T-helper 1 cell treated with Interleukin-12 subunit alpha and Interleukin-12 subunit beta and Interleukin-4 antibody, amounts not matched to agents 30 μg/mL and 1 μg/mL, for 36 hours (primary cell): Measurements from ENCODE around the gene PTGFRN.

Experiments
- H3K27ac Mint-ChIP-seq: one replicate; pipeline ENCODE4 v1.8.0; 2021; ENCODE audit warnings: mild to moderate bottlenecking, mixed read lengths
- H3K27me3 Mint-ChIP-seq: one replicate; pipeline ENCODE4 v1.8.0; 2021; ENCODE audit warnings: low read depth, mixed read lengths
- H3K36me3 Mint-ChIP-seq: one replicate; pipeline ENCODE4 v1.8.0; 2021; ENCODE audit warnings: low read depth, mixed read lengths
- H3K4me1 Mint-ChIP-seq: one replicate; pipeline ENCODE4 v1.8.0; 2021; ENCODE audit warnings: low read depth, mixed read lengths
- H3K4me3 Mint-ChIP-seq: one replicate; pipeline ENCODE4 v1.8.0; 2021; ENCODE audit warnings: mild to moderate bottlenecking, moderate library complexity, mixed read lengths
- H3K9me3 Mint-ChIP-seq: one replicate; pipeline ENCODE4 v1.8.0; 2021; ENCODE audit warnings: mixed read lengths

The PTGFRN gene

GRCh38 chr1:117013309-117013858 lies 103.7 kb downstream of the PTGFRN start:
- Mint-ChIP-seq H3K4me3 (no peak overlapping the region), H3K27ac (no peak overlapping the region), H3K27me3 (no peaks in the 10 kb centered on the region), H3K4me1 (peaks cover 22% of the 10 kb centered on the region), H3K36me3 (peaks cover 2% of the 10 kb centered on the region), H3K9me3 (no peaks in the 10 kb centered on the region)

DNA sequence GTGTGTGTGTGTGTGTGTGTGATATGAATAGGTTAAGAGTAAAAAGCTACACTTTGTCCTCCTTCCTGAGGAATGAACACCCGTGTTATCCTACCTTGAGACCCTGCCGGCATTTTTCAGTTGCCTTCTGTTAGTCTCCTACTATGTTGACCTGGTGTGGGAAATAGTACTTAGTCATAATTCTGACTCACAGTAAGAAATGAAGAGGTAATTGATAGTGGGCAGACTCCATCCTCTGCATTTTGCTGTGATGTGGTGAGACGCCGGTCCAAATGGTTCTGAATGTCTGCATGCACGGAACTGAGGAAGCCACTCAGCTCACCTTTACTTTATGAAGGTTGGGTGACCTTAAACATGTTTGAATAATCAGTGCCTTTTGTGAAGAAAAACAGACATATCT lies 104.5 kb downstream of the PTGFRN start:
- Mint-ChIP-seq H3K27ac (no peak overlapping the region), H3K4me1 (peaks cover 14% of the 10 kb centered on the region), H3K9me3 (no peaks in the 10 kb centered on the region), H3K27me3 (no peaks in the 10 kb centered on the region), H3K36me3 (peaks cover 1% of the 10 kb centered on the region), H3K4me3 (no peak overlapping the region)

DNA sequence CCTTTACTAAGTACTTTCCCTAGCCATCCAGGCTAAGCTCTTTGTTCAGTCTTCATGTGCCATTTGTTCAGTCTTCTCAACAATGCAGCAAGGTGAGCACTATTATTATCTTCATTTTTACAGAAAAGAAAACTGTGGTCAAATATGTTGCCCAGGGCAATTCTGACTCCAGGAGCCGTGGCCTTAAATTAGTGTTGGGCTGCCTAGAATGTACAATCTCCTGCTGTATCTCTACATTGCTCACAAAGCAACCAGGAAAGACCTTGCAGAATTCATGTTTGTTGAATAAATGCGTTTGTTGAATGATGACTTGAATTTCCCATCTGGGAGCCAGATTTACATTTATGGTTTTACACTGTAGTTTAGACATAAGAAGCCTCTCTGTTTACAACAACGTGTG lies 106.0 kb downstream of the PTGFRN start:
- peaks cover 5% of the 10 kb centered on the region for H3K4me1 Mint-ChIP-seq
- H3K36me3 Mint-ChIP-seq = no peaks in the 10 kb centered on the region
- H3K27me3 Mint-ChIP-seq = no peaks in the 10 kb centered on the region
- no peaks in the 10 kb centered on the region for H3K9me3 Mint-ChIP-seq
- no peak overlapping the region for H3K27ac Mint-ChIP-seq
- no peak overlapping the region for H3K4me3 Mint-ChIP-seq

DNA sequence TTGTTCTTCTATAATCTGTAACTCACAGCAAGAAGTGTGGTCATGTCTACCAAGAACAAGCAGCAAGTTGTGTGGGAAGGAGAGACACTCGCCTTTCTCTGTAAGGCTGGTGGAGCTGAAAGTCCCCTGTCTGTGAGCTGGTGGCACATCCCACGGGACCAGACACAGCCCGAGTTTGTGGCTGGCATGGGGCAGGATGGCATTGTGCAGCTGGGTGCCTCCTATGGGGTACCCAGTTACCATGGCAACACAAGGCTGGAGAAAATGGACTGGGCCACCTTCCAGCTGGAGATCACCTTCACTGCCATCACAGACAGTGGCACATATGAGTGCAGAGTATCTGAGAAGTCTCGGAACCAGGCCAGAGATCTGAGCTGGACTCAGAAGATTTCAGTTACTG lies 107.3 kb downstream of the PTGFRN start:
- Mint-ChIP-seq H3K4me1 (peaks cover 5% of the 10 kb centered on the region), H3K4me3 (no peak overlapping the region), H3K36me3 (no peaks in the 10 kb centered on the region), H3K9me3 (no peaks in the 10 kb centered on the region), H3K27me3 (no peaks in the 10 kb centered on the region), H3K27ac (no peak overlapping the region)

DNA sequence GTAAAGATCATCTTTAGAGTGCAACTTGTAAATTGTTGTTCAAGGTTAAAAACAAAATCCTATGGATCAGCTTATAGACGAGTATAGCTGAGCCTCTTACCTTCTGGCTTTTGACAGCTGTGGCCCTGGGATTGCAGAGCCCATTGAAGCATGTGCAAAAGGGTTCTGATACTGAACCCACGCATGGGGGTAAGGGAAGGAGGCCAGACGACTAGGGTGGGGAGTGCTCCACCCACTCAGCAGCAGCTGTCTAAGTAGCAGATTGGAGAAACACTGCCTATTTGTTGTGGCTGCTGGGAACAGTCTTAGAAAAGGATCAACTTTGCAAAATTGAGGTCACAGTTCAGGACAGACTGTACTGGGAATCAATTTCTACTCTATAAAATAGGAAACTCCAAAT lies 107.9 kb downstream of the PTGFRN start:
- Mint-ChIP-seq H3K27ac (no peak overlapping the region), H3K27me3 (no peaks in the 10 kb centered on the region), H3K36me3 (no peaks in the 10 kb centered on the region), H3K4me3 (no peak overlapping the region), H3K9me3 (no peaks in the 10 kb centered on the region), H3K4me1 (peaks cover 5% of the 10 kb centered on the region)

DNA sequence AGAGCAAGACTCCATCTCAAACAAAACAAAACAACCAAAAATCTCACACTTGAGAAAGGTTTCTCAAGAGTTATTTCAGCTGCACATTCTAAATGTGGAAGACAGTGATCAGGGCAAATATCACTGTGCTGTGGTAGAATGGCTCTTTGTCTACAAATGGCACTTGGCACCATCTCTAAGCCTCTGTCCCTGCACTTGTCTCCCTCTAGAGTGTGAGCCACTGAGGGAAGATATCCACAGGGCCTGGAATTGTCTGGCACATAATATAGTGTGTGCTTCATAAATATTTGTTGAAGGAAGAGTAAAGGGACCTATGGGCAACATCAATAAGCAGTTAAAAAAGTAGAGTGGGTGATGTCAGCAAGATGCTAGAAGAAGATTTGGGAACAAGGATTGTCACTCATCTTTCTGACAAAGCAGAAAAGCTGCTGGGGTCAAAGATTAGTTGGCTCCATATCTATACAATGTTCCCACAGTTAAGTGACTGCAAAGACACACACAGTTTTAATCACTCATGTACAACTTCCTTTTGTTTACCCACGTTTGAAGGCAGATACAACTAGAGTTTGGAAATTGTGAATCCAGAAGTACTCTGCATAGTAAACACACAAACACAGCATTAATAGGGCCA lies 110.9 kb downstream of the PTGFRN start:
- no peaks in the 10 kb centered on the region for H3K9me3 Mint-ChIP-seq
- H3K4me3 Mint-ChIP-seq = no peak overlapping the region
- no peak overlapping the region for H3K27ac Mint-ChIP-seq
- no peaks in the 10 kb centered on the region for H3K36me3 Mint-ChIP-seq
- H3K4me1 Mint-ChIP-seq = peaks cover 3% of the 10 kb centered on the region
- no peaks in the 10 kb centered on the region for H3K27me3 Mint-ChIP-seq

DNA sequence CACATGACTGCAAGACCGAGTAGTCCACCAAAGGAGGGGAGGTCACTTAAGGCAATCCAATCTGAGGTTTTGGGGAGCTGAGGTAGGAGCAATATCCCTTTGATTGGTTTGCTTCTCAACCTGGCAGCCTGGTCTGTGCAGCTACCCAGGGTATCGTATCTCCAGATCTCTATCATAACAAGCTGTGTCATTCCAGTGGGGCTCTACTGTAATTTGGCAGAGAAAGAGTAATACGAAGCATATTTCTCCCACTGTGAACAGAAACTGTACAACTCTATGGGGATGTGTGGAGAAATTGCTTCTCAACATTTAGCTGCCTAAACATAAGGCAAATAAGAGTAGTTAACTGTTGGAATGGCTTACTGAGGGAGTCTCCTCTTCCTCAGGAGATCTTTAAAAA lies 112.4 kb downstream of the PTGFRN start:
- Mint-ChIP-seq H3K4me3 (no peak overlapping the region), H3K27ac (no peak overlapping the region), H3K4me1 (peaks cover 3% of the 10 kb centered on the region), H3K36me3 (no peaks in the 10 kb centered on the region), H3K27me3 (no peaks in the 10 kb centered on the region), H3K9me3 (no peaks in the 10 kb centered on the region)

DNA sequence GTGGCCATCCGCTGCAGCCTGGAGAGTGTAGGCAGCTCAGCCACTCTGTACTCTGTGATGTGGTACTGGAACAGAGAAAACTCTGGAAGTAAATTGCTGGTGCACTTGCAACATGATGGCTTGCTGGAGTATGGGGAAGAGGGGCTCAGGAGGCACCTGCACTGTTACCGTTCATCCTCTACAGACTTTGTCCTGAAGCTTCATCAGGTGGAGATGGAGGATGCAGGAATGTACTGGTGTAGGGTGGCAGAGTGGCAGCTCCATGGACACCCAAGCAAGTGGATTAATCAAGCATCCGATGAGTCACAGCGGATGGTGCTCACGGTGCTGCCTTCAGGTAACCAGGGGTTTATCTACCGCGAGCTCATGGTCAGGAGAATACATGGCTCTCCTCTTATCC lies 115.9 kb downstream of the PTGFRN start:
- Mint-ChIP-seq H3K4me3 (no peak overlapping the region), H3K36me3 (no peaks in the 10 kb centered on the region), H3K4me1 (peaks cover 1% of the 10 kb centered on the region), H3K9me3 (no peaks in the 10 kb centered on the region), H3K27me3 (no peaks in the 10 kb centered on the region), H3K27ac (no peak overlapping the region)

DNA sequence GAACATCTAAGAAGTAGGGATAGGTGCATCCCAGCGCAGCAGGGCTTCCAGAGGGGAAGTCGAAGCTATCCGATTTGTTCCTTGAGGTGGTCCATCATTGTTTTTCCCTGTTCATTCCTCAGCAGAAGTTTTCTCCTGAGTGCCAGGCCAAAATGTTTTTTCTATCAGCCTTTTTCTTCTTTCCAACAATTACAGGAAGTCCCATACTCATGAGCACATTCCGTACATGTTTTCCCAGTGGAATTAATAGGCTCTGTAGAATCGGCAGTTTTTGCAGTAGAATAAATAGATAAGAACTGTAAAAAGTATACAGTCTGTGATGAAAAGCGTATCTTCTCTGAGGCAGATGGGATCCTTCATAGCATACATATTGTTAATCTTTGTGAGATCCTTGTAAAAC lies 116.6 kb downstream of the PTGFRN start:
- Mint-ChIP-seq H3K4me3 (no peak overlapping the region), H3K9me3 (no peaks in the 10 kb centered on the region), H3K27me3 (no peaks in the 10 kb centered on the region), H3K4me1 (peaks cover 1% of the 10 kb centered on the region), H3K27ac (no peak overlapping the region), H3K36me3 (no peaks in the 10 kb centered on the region)

DNA sequence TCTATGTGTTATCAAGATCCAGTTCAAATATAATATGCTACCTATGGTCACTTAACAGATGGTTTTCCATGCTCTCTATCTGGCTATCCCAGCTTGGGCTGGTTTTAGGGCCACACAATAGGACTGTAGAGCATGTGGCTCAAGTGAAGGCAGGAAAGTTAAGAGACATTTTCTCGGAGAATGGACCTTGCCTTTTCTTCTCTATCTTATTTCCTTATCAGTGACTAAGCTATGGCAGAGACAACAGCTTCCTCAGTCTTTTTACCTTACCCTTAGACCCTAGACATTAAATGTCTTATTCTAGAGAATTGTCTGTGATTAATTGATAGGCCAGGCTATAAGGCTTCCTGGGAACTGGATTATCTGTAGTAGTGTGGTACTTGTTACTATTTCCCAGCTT lies 120.0 kb downstream of the PTGFRN start:
- peaks cover 3% of the 10 kb centered on the region for H3K36me3 Mint-ChIP-seq
- peaks cover 3% of the 10 kb centered on the region for H3K4me1 Mint-ChIP-seq
- H3K27me3 Mint-ChIP-seq = no peaks in the 10 kb centered on the region
- H3K27ac Mint-ChIP-seq = no peak overlapping the region
- no peak overlapping the region for H3K4me3 Mint-ChIP-seq
- no peaks in the 10 kb centered on the region for H3K9me3 Mint-ChIP-seq

GRCh38 chr1:117030271-117030877 lies 120.7 kb downstream of the PTGFRN start:
- Mint-ChIP-seq H3K4me3 (no peak overlapping the region), H3K27ac (no peak overlapping the region), H3K27me3 (no peaks in the 10 kb centered on the region), H3K9me3 (no peaks in the 10 kb centered on the region), H3K4me1 (peaks cover 3% of the 10 kb centered on the region), H3K36me3 (peaks cover 3% of the 10 kb centered on the region)

DNA sequence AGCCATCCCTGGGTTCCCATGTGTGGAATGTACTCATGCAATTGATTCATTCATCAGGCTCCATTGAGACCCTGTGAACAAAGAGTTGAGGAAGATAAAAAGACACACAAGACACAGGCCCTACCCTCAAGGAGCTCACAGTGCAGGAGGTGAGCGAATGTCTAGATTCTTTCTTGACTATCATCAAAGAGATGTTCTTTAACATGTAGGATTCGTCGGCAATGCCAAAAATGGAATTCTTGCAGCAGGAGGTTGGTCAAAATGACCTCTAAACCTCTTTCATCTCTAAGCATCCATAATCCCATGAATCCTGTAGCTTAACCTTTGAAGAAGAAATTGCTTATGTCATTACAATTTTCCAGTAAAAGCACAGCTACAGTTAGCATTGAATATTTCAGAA lies 122.5 kb downstream of the PTGFRN start:
- Mint-ChIP-seq H3K36me3 (peaks cover 3% of the 10 kb centered on the region), H3K9me3 (no peaks in the 10 kb centered on the region), H3K27me3 (no peaks in the 10 kb centered on the region), H3K4me1 (peaks cover 3% of the 10 kb centered on the region), H3K4me3 (no peak overlapping the region), H3K27ac (no peak overlapping the region)

DNA sequence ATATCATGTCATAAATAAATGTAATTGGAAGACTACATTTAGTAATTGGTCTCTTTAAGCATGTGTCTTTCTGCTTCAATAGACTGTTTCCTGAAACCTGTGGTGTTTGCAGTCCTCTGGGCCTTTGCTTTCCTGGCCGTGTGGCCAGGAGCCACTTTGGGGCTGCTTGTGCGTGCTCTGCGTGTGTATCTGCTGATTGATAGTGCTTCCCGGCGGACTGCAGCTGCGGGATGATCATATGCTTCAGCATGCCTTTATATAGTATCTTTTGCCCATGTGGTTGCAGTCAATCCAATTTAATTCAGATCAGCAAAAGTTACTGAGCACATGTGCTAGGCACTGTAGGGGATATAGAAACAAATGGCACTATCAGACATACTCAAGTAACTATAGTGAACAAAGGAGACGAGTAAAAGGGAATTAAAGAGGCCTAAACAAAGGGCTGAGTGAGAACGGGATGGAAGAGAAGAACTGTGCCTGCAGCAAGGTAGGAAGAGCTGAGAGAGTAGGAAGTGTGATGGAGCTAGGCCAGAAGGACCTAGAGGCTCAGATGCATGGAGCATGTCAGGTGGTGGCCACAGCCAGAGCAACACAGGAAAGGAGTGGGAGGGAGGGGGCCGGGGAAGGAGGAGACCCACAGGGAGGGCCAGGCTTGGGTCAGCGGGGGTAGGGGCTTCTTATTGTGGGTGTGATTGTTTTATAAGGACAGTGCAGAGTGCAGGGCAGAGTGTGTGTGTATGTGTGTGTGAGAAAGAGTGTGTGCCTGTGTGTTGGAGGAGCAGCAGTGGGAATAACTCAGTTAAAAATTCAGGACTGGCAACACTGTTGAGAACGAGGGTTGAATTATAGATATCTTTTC lies 123.2 kb downstream of the PTGFRN start:
- Mint-ChIP-seq H3K4me1 (peaks cover 3% of the 10 kb centered on the region), H3K4me3 (no peak overlapping the region), H3K27ac (no peak overlapping the region), H3K36me3 (peaks cover 3% of the 10 kb centered on the region), H3K27me3 (no peaks in the 10 kb centered on the region), H3K9me3 (no peaks in the 10 kb centered on the region)

DNA sequence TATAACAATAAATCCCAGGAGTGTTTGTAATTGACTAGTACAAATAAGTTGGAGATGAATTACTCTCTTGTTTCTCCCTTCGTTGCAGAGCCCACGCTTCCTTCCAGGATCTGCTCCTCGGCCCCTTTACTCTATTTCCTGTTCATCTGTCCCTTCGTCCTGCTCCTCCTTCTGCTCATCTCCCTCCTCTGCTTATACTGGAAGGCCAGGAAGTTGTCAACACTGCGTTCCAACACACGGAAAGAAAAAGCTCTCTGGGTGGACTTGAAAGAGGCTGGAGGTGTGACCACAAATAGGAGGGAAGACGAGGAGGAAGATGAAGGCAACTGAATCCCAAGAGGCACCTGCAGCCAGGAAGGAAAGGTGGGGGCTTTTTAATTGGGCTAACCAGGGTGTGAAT lies 124.1 kb downstream of the PTGFRN start:
- no peaks in the 10 kb centered on the region for H3K27me3 Mint-ChIP-seq
- peaks cover 3% of the 10 kb centered on the region for H3K36me3 Mint-ChIP-seq
- no peak overlapping the region for H3K4me3 Mint-ChIP-seq
- peaks cover 3% of the 10 kb centered on the region for H3K4me1 Mint-ChIP-seq
- H3K27ac Mint-ChIP-seq = no peak overlapping the region
- no peaks in the 10 kb centered on the region for H3K9me3 Mint-ChIP-seq

DNA sequence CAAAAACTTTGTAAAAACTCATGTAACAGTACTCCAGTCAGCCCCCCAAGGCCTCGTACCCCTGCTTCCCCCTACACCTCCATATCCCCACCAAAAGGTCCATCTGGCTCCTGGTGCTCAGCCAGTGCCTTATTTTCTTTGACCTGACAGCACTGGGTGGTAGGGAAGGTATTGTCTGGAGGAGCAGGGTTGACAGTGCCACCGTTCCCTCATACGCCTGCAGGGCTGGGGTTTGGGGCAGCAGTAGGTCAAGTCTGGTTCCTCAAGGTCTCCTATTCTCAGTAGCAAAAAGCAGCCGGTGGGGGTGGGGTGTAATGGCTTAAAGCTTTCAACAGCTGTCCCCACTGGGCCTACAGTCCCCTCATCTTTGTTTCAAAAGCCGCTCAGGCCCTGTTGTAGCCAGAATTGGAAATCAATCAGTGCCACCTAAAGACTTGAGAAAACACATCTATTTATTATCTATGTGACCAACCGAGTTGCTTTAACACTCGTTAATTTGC lies 125.1 kb downstream of the PTGFRN start:
- H3K4me3 Mint-ChIP-seq = no peak overlapping the region

More for the DNA sequence above, 125.1 kb downstream of the PTGFRN start:
- peaks cover 3% of the 10 kb centered on the region for H3K36me3 Mint-ChIP-seq
- peaks cover 3% of the 10 kb centered on the region for H3K4me1 Mint-ChIP-seq
- H3K9me3 Mint-ChIP-seq = no peaks in the 10 kb centered on the region
- no peak overlapping the region for H3K27ac Mint-ChIP-seq
- H3K27me3 Mint-ChIP-seq = no peaks in the 10 kb centered on the region
